HepG2 (cell line): ENCODE data around the gene LEUTX. TPM values are rescaled to one million over a fixed set of nuclear protein-coding genes. Genes with fewer than 3 reads are reported as not detected.

Experiments
- ATAC-seq: fragments of 200-7000 bp; cut with Tn5 transposase; 3 replicates; pipeline ENCODE4 v1.9.1; 2020; ENCODE audit warnings: mild to moderate bottlenecking, moderate library complexity
- BruUV-seq: library from RNA; stranded (reverse); fragments of 400-500 nt; replicated peaks from 2 replicates; lab custom pipeline; 2021; lab: Mats Ljungman, UMichigan
- CTCF ChIA-PET: fragments of 300-600 bp; formaldehyde crosslinking; extraction: SDS; loops from one replicate; lab custom pipeline; 2021; ENCODE audit warnings: low total read pairs, inconsistent platforms, low intra/inter-chr PET ratio; lab: Yijun Ruan, JAX
- POLR2A ChIA-PET: fragments of 350-600 bp; sonication (Branson Sonifier 250); formaldehyde crosslinking; loops from one replicate; lab custom pipeline; 2020; ENCODE audit warnings: antibody characterized with exemption, inconsistent platforms; lab: Yijun Ruan, JAX
- DNase-seq: peaks from one replicate; pipeline ENCODE4 v3.0.0-alpha.2; 2015; ENCODE audit warnings: low spot score
- FAIRE-seq: peaks from 3 replicates; lab custom pipeline; 2011; peaks lifted over from hg19 to GRCh38; lab: Jason Lieb, UNC
- H2AFZ ChIP-seq: one replicate; pipeline ENCODE4 v1.6.1; 2011; ENCODE audit warnings: low read length, inconsistent platforms
- H3K27ac ChIP-seq: fragments of 300-600 bp; 3 replicates; pipeline ENCODE4 v1.8.0; 2011; ENCODE audit warnings: mixed run types, mild to moderate bottlenecking, mixed read lengths, low read length, inconsistent platforms; ENCODE audit not compliant: insufficient read depth; ENCODE audit errors: extremely low read length
- H3K27me3 ChIP-seq, 2 experiments: fragments of 200-600 bp in 1 of 2; 2 replicates in 1 of 2; 3 replicates in 1 of 2; pipeline versions ENCODE4 v1.6.0 to v1.8.0; 2011; ENCODE audit warnings: low read length in 2 of 2, mild to moderate bottlenecking in 2 of 2, moderate library complexity in 2 of 2, inconsistent platforms in 1 of 2; ENCODE audit not compliant: insufficient read depth in 2 of 2, control insufficient read depth in 1 of 2
- H3K36me3 ChIP-seq, 2 experiments: fragments of 200-600 bp in 1 of 2; replicated peaks in 1 of 2; 2 replicates in 1 of 2; 3 replicates in 1 of 2; pipeline versions ENCODE4 v1.5.1 to v1.8.0; 2011; ENCODE audit warnings: low read length in 2 of 2, inconsistent platforms in 1 of 2; ENCODE audit not compliant: insufficient read depth in 2 of 2, control insufficient read depth in 1 of 2
- H3K4me1 ChIP-seq: 2 replicates; pipeline ENCODE4 v1.5.1; 2012; ENCODE audit warnings: low read length, inconsistent platforms; ENCODE audit not compliant: insufficient read depth
- H3K4me2 ChIP-seq: 2 replicates; pipeline ENCODE4 v1.6.0; 2011; ENCODE audit warnings: low read depth, low read length, inconsistent platforms
- H3K4me3 ChIP-seq, 3 experiments: fragments of 200-600 bp in 1 of 3; sonication (generic), shearing (Covaris generic) in 1 of 3; replicated peaks in 1 of 3; 2 replicates each; pipeline ENCODE4 v1.5.1; 2011 to 2016; ENCODE audit warnings: low read length in 3 of 3, inconsistent platforms in 2 of 3, low read depth in 2 of 3, mild to moderate bottlenecking in 2 of 3, control low read depth in 1 of 3, mixed read lengths in 1 of 3; ENCODE audit not compliant: insufficient read depth in 1 of 3
- H3K79me2 ChIP-seq: one replicate; pipeline ENCODE4 v1.6.1; 2011; ENCODE audit warnings: low read length, inconsistent platforms; ENCODE audit not compliant: insufficient read depth
- H3K9ac ChIP-seq: 2 replicates; pipeline ENCODE4 v1.6.0; 2011; ENCODE audit warnings: mild to moderate bottlenecking, low read depth, low read length, inconsistent platforms; ENCODE audit not compliant: insufficient read depth
- H3K9me3 ChIP-seq: 2 replicates; pipeline ENCODE4 v1.5.1; 2012; ENCODE audit warnings: mild to moderate bottlenecking, low read length
- H4K20me1 ChIP-seq: 2 replicates; pipeline ENCODE4 v1.6.0; 2011; ENCODE audit warnings: inconsistent platforms, mild to moderate bottlenecking, low read length, moderate library complexity; ENCODE audit not compliant: insufficient read depth
- ADNP ChIP-seq: sonication (generic); formaldehyde crosslinking; IDR thresholded peaks from 2 replicates; pipeline ENCODE4 v1.4.0; 2020; ENCODE audit warnings: missing genetic modification reagents
- BCL6 ChIP-seq: IDR thresholded peaks from 2 replicates; pipeline ENCODE4 v1.6.1; 2016; ENCODE audit warnings: missing genetic modification reagents, missing compliant biosample characterization
- CBFB ChIP-seq: sonication (generic); formaldehyde crosslinking; IDR thresholded peaks from 2 replicates; pipeline ENCODE4 v1.4.0; 2020; ENCODE audit warnings: missing genetic modification reagents
- FOXA3 ChIP-seq: IDR thresholded peaks from 2 replicates; pipeline ENCODE4 v1.6.1; 2016; ENCODE audit warnings: missing genetic modification reagents, missing compliant biosample characterization
- IKZF4 ChIP-seq: sonication (generic); formaldehyde crosslinking; IDR thresholded peaks from 2 replicates; pipeline ENCODE4 v1.5.1; 2020; ENCODE audit warnings: borderline replicate concordance, mild to moderate bottlenecking, low read depth, missing genetic modification reagents; ENCODE audit errors: not compliant biosample characterization
- RFX3 ChIP-seq: IDR thresholded peaks from 2 replicates; pipeline ENCODE4 v1.6.1; 2016; ENCODE audit warnings: missing biosample characterization, missing genetic modification reagents
- TCF12 ChIP-seq, 2 experiments: fragments of 450-650 bp in 1 of 2; sonication (generic) in 1 of 2; formaldehyde crosslinking in 1 of 2; IDR thresholded peaks; 2 replicates each; pipeline versions ENCODE4 v1.6.1 to v1.8.0; 2017 to 2022; ENCODE audit warnings: antibody characterized with exemption in 1 of 2, mild to moderate bottlenecking in 1 of 2, missing genetic modification reagents in 1 of 2, moderate library complexity in 1 of 2
- ZFP1 ChIP-seq: IDR thresholded peaks from 2 replicates; pipeline ENCODE4 v1.6.1; 2016
- ZNF253 ChIP-seq: sonication (generic); formaldehyde crosslinking; IDR thresholded peaks from 2 replicates; pipeline ENCODE4 v1.8.0; 2022; ENCODE audit warnings: mild to moderate bottlenecking, missing genetic modification reagents, borderline replicate concordance
- ZNF572 ChIP-seq: sonication (generic); formaldehyde crosslinking; IDR thresholded peaks from 2 replicates; pipeline ENCODE4 v1.5.1; 2020; ENCODE audit warnings: mild to moderate bottlenecking, missing genetic modification reagents
- WGBS: methylation state at CpG from one replicate; pipeline ENCODE4 v1.1.6; 2017; ENCODE audit warnings: low lambda C conversion rate; 5-methylcytosine and 5-hydroxymethylcytosine counted together
- in situ Hi-C: cut with HindIII; loops from 2 replicates; pipeline ENCODE4 v1.10.0; 2017; ENCODE audit warnings: low pct_unique_long_range_greater_than_20kb; ENCODE audit not compliant: extremely low pct_ligation_motif_present
- intact Hi-C: fragments of 100-400 bp; cut with micrococcal nuclease; formaldehyde crosslinking; loops from one replicate; pipeline ENCODE4 v1.10.0; 2022; ENCODE audit not compliant: unreplicated experiment
- polyA plus RNA-seq, 8 experiments: library from polyadenylated mRNA; depleted of rRNA in 3 of 8; stranded (reverse) in 7 of 8; unstranded in 1 of 8; fragments of >200 nt; fragmentation: Illumina TruSeq in 4 of 8; extraction: Trizol in 4 of 8; gene quantifications; 2 replicates each; pipeline versions ENCODE4 v1.2.1 to v1.2.3, GENCODE V29; 2011 to 2016; ENCODE audit warnings: low read depth in 4 of 8, missing spikeins in 1 of 8, mixed read lengths in 1 of 8; ENCODE audit not compliant: insufficient read depth in 1 of 8
- total RNA-seq, 5 experiments: library from RNA; depleted of rRNA; stranded (reverse); fragments of >200 nt; fragmentation: Illumina TruSeq; extraction: Trizol; gene quantifications; 2 replicates each; pipeline ENCODE4 v1.2.3, GENCODE V29; 2016; ENCODE audit warnings: low read depth in 1 of 5

The LEUTX gene
- total and polyA plus RNA-seq, 2 of the 13 experiments (the other 11 are each of a cell fraction or from before 2014, with no cell fraction given) = not detected

- TF ChIP-seq BCL6 (CRISPR knock-in tag) (no peak), ADNP (CRISPR knock-in tag) (no peak), RFX3 (no peak), FOXA3 (CRISPR knock-in tag) (no peak), CBFB (no peak), ZNF253 (CRISPR knock-in tag) (no peak), ZNF572 (CRISPR knock-in tag) (no peak), IKZF4 (CRISPR knock-in tag) (no peak), ZFP1 (no peak), TCF12 (IDR thresholded peaks at IDR 0.05) (no peak), TCF12 (CRISPR knock-in tag; IDR thresholded peaks at IDR 0.05) (no peak)
- no TSS peak for BruUV-seq
- Histone ChIP-seq H3K9me3 (no peaks in the 10 kb centered on the region), H2AFZ (no peak overlapping the region), H3K27ac (no peak overlapping the region), H3K4me3 (no peak overlapping the region), H3K36me3 (no peaks in the 10 kb centered on the region), H3K9ac (no peak overlapping the region), H3K4me1 (no peaks in the 10 kb centered on the region), H3K27me3 (no peaks in the 10 kb centered on the region; a peak in 1 of 5 replicates), H3K4me2 (no peak overlapping the region), H3K79me2 (no peaks in the 10 kb centered on the region), H4K20me1 (no peaks in the 10 kb centered on the region)
- DNase-seq = no peak
- POLR2A ChIA-PET = no interaction called here
- no peak for ATAC-seq
- WGBS = 4% methylated on average over 3 of the region's 3 CpGs
- intact Hi-C loops (no loop called here), in situ Hi-C loops (no loop called here)
- no peak for FAIRE-seq
- CTCF ChIA-PET = no interaction called here
Observed at GRCh38 chr19:39745643-39746042, 33.0 kb upstream of the LEUTX start.
